HepG2 (cell line): ENCODE measurements around the gene SREBF1. TPM values are rescaled to one million over a fixed set of nuclear protein-coding genes. Genes with fewer than 3 reads are reported as not detected.

Experiments
- BCL3 ChIP-seq: sonication (generic); formaldehyde crosslinking; IDR thresholded peaks from 2 replicates; pipeline ENCODE4 v1.5.1; 2020; ENCODE audit warnings: mild to moderate bottlenecking, missing genetic modification reagents, moderate library complexity
- ERF ChIP-seq: IDR thresholded peaks from 2 replicates; pipeline ENCODE4 v1.6.1; 2018; ENCODE audit warnings: missing biosample characterization, missing genetic modification reagents
- MAX ChIP-seq: IDR thresholded peaks from 2 replicates; pipeline ENCODE4 v1.6.1; 2012; ENCODE audit warnings: inconsistent platforms
- NR2C2 ChIP-seq: sonication (generic); formaldehyde crosslinking; IDR thresholded peaks from 2 replicates; pipeline ENCODE4 v1.4.0; 2020; ENCODE audit warnings: missing genetic modification reagents, mild to moderate bottlenecking, moderate library complexity, borderline replicate concordance
- PAX8 ChIP-seq: sonication (generic); formaldehyde crosslinking; IDR thresholded peaks from 2 replicates; pipeline ENCODE4 v1.8.0; 2022; ENCODE audit warnings: mild to moderate bottlenecking, missing genetic modification reagents, borderline replicate concordance
- PLRG1 ChIP-seq: fragments of 450-650 bp; conservative IDR thresholded peaks from 2 replicates; pipeline ENCODE4 v1.6.1; 2016
- RFX5 ChIP-seq: IDR thresholded peaks from 2 replicates; pipeline ENCODE4 v1.6.1; 2011; ENCODE audit warnings: low read depth, low read length, improper control_type of control experiment
- RNF2 ChIP-seq: fragments of 450-650 bp; conservative IDR thresholded peaks from 2 replicates; pipeline ENCODE4 v1.6.1; 2016; ENCODE audit warnings: low read depth
- SALL1 ChIP-seq: sonication (generic); formaldehyde crosslinking; IDR thresholded peaks from 2 replicates; pipeline ENCODE4 v1.8.0; 2022; ENCODE audit warnings: mild to moderate bottlenecking, missing genetic modification reagents
- SMAD9 ChIP-seq: sonication (generic); formaldehyde crosslinking; IDR thresholded peaks from 2 replicates; pipeline ENCODE4 v1.5.1; 2020; ENCODE audit warnings: mild to moderate bottlenecking, missing genetic modification reagents
- TBL1XR1 ChIP-seq: fragments of 150-350 bp; IDR thresholded peaks from 2 replicates; pipeline ENCODE4 v1.6.1; 2014; ENCODE audit warnings: borderline replicate concordance, low read length; ENCODE audit not compliant: partially characterized antibody
- TCF12 ChIP-seq, 2 experiments: fragments of 450-650 bp in 1 of 2; sonication (generic) in 1 of 2; formaldehyde crosslinking in 1 of 2; IDR thresholded peaks; 2 replicates each; pipeline versions ENCODE4 v1.6.1 to v1.8.0; 2017 to 2022; ENCODE audit warnings: antibody characterized with exemption in 1 of 2, mild to moderate bottlenecking in 1 of 2, missing genetic modification reagents in 1 of 2, moderate library complexity in 1 of 2
- TSC22D2 ChIP-seq: sonication (generic); formaldehyde crosslinking; IDR thresholded peaks from 2 replicates; pipeline ENCODE4 v1.5.1; 2020; ENCODE audit warnings: missing genetic modification reagents, mild to moderate bottlenecking, borderline replicate concordance
- ZBTB8A ChIP-seq: sonication (generic); formaldehyde crosslinking; IDR thresholded peaks from 2 replicates; pipeline ENCODE4 v1.4.0; 2020; ENCODE audit warnings: mild to moderate bottlenecking, low read depth, missing genetic modification reagents, borderline replicate concordance
- ZFP82 ChIP-seq: sonication (generic); formaldehyde crosslinking; IDR thresholded peaks from 2 replicates; pipeline ENCODE4 v1.5.1; 2020; ENCODE audit warnings: mild to moderate bottlenecking, missing genetic modification reagents, borderline replicate concordance
- ZMYM3 ChIP-seq: sonication (generic); formaldehyde crosslinking; IDR thresholded peaks from 2 replicates; pipeline ENCODE4 v1.5.1; 2020; ENCODE audit warnings: mild to moderate bottlenecking, missing genetic modification reagents
- ZNF296 ChIP-seq: sonication (generic); formaldehyde crosslinking; conservative IDR thresholded peaks from 2 replicates; pipeline ENCODE4 v1.5.0; 2020; ENCODE audit warnings: mild to moderate bottlenecking, missing genetic modification reagents
- ZNF44 ChIP-seq: sonication (generic); formaldehyde crosslinking; IDR thresholded peaks from 2 replicates; pipeline ENCODE4 v1.5.1; 2020; ENCODE audit warnings: mild to moderate bottlenecking, missing genetic modification reagents
- ZNF546 ChIP-seq: sonication (generic); formaldehyde crosslinking; conservative IDR thresholded peaks from 2 replicates; pipeline ENCODE4 v1.8.1; 2023; ENCODE audit warnings: mild to moderate bottlenecking, missing genetic modification reagents
- ZNF776 ChIP-seq: sonication (generic); formaldehyde crosslinking; IDR thresholded peaks from 2 replicates; pipeline ENCODE4 v1.4.0; 2020; ENCODE audit warnings: mild to moderate bottlenecking, missing genetic modification reagents
- ZNF792 ChIP-seq: IDR thresholded peaks from 2 replicates; pipeline ENCODE4 v1.6.1; 2016
- ZSCAN30 ChIP-seq: sonication (generic); formaldehyde crosslinking; IDR thresholded peaks from 2 replicates; pipeline ENCODE4 v1.5.0; 2020; ENCODE audit warnings: mild to moderate bottlenecking, missing genetic modification reagents
- polyA plus RNA-seq, 8 experiments: library from polyadenylated mRNA; depleted of rRNA in 3 of 8; stranded (reverse) in 7 of 8; unstranded in 1 of 8; fragments of >200 nt; fragmentation: Illumina TruSeq in 4 of 8; extraction: Trizol in 4 of 8; gene quantifications; 2 replicates each; pipeline versions ENCODE4 v1.2.1 to v1.2.3, GENCODE V29; 2011 to 2016; ENCODE audit warnings: low read depth in 4 of 8, missing spikeins in 1 of 8, mixed read lengths in 1 of 8; ENCODE audit not compliant: insufficient read depth in 1 of 8
- total RNA-seq, 5 experiments: library from RNA; depleted of rRNA; stranded (reverse); fragments of >200 nt; fragmentation: Illumina TruSeq; extraction: Trizol; gene quantifications; 2 replicates each; pipeline ENCODE4 v1.2.3, GENCODE V29; 2016; ENCODE audit warnings: low read depth in 1 of 5
- TF ChIP-seq, protein P1 (sequence below): sonication (generic); formaldehyde crosslinking; IDR thresholded peaks from 2 replicates; pipeline ENCODE4 v1.4.0; 2020; ENCODE audit warnings: missing genetic modification reagents, low read depth, mild to moderate bottlenecking, borderline replicate concordance
- TF ChIP-seq, protein P2 (sequence below), 2 experiments: IDR thresholded peaks; 2 replicates each; pipeline ENCODE4 v1.6.1; 2011 to 2012; ENCODE audit warnings: low read length in 2 of 2, borderline replicate concordance in 1 of 2, low read depth in 1 of 2, mild to moderate bottlenecking in 1 of 2, moderate library complexity in 1 of 2

The SREBF1 gene
- total and polyA plus RNA-seq, 2 of the 13 experiments (the other 11 are each of a cell fraction or from before 2014, with no cell fraction given): 34.3 to 38.0 TPM

GRCh38 chr17:17839791-17840707 lies 3.3 kb upstream of the SREBF1 start (continued):
- TF ChIP-seq ZNF44 (CRISPR knock-in tag): no peak
- no peak; the same call in 1 of the 2 replicates for TF ChIP-seq TSC22D2 (CRISPR knock-in tag)
- TF ChIP-seq ZNF776 (CRISPR knock-in tag): peak; percentile 49; the same call in 1 of the 2 replicates
- TF ChIP-seq, protein P1, sequence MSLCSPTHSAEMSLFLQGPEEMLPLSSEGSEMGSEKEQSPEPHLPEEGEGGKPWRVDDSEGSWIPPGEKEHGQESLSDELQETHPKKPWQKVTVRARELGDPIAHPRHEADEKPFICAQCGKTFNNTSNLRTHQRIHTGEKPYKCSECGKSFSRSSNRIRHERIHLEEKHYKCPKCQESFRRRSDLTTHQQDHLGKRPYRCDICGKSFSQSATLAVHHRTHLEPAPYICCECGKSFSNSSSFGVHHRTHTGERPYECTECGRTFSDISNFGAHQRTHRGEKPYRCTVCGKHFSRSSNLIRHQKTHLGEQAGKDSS: peak; percentile 81; the same call in 1 of the 2 replicates
- TF ChIP-seq ZMYM3 (CRISPR knock-in tag): peak; percentile 99
- no peak for TF ChIP-seq ZNF546 (CRISPR knock-in tag)
- no peak for TF ChIP-seq ZBTB8A (CRISPR knock-in tag)
- TF ChIP-seq NR2C2 (CRISPR knock-in tag): peak; percentile 95
- peak; percentile 85 for TF ChIP-seq MAX
- peak; percentile 86 for TF ChIP-seq ERF
- peak; percentile 43; the same call in 1 of the 2 replicates for TF ChIP-seq ZFP82 (CRISPR knock-in tag)
- no peak for TF ChIP-seq TCF12 (IDR thresholded peaks at IDR 0.05)
- TF ChIP-seq TCF12 (CRISPR knock-in tag; IDR thresholded peaks at IDR 0.05): peak; percentile 78; the same call in 1 of the 2 replicates
- TF ChIP-seq BCL3 (CRISPR knock-in tag): peak; percentile 82
- peak; percentile 25; the same call in 1 of the 2 replicates for TF ChIP-seq ZNF296 (CRISPR knock-in tag)
- TF ChIP-seq ZSCAN30 (CRISPR knock-in tag): peak; percentile 80; the same call in 1 of the 2 replicates
- peak; percentile 72 for TF ChIP-seq SALL1
- peak; percentile 93 for TF ChIP-seq PAX8 (CRISPR knock-in tag)
- TF ChIP-seq TBL1XR1: no peak
- no peak for TF ChIP-seq SMAD9
- TF ChIP-seq PLRG1: no peak
- TF ChIP-seq, protein P2, sequence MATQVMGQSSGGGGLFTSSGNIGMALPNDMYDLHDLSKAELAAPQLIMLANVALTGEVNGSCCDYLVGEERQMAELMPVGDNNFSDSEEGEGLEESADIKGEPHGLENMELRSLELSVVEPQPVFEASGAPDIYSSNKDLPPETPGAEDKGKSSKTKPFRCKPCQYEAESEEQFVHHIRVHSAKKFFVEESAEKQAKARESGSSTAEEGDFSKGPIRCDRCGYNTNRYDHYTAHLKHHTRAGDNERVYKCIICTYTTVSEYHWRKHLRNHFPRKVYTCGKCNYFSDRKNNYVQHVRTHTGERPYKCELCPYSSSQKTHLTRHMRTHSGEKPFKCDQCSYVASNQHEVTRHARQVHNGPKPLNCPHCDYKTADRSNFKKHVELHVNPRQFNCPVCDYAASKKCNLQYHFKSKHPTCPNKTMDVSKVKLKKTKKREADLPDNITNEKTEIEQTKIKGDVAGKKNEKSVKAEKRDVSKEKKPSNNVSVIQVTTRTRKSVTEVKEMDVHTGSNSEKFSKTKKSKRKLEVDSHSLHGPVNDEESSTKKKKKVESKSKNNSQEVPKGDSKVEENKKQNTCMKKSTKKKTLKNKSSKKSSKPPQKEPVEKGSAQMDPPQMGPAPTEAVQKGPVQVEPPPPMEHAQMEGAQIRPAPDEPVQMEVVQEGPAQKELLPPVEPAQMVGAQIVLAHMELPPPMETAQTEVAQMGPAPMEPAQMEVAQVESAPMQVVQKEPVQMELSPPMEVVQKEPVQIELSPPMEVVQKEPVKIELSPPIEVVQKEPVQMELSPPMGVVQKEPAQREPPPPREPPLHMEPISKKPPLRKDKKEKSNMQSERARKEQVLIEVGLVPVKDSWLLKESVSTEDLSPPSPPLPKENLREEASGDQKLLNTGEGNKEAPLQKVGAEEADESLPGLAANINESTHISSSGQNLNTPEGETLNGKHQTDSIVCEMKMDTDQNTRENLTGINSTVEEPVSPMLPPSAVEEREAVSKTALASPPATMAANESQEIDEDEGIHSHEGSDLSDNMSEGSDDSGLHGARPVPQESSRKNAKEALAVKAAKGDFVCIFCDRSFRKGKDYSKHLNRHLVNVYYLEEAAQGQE (IDR thresholded peaks at IDR 0.05; ENCODE audit: borderline replicate concordance in 1 of 2, low read depth in 1 of 2, low read length in 2 of 2): peak in 1 of 2 experiments; percentile 54; a peak in 1 of 4 replicates
- TF ChIP-seq RNF2: no peak
- no peak for TF ChIP-seq RFX5
- 0 out of 2 replicates have a peak, but pooled peaks have one; percentile 17 for TF ChIP-seq ZNF792
